ENCODE data around the gene CDK5R1. TPM values are rescaled to one million over a fixed set of nuclear protein-coding genes. Genes with fewer than 3 reads are reported as not detected.

Gene CDK5R1
- polyA plus RNA-seq, 1 experiment, result 0.26 TPM

- H3K36me3 ChIP-seq (ENCODE audit: control insufficient read depth, insufficient read depth, low read length), result no peaks in the 10 kb centered on the region
- TF ChIP-seq, protein P1, sequence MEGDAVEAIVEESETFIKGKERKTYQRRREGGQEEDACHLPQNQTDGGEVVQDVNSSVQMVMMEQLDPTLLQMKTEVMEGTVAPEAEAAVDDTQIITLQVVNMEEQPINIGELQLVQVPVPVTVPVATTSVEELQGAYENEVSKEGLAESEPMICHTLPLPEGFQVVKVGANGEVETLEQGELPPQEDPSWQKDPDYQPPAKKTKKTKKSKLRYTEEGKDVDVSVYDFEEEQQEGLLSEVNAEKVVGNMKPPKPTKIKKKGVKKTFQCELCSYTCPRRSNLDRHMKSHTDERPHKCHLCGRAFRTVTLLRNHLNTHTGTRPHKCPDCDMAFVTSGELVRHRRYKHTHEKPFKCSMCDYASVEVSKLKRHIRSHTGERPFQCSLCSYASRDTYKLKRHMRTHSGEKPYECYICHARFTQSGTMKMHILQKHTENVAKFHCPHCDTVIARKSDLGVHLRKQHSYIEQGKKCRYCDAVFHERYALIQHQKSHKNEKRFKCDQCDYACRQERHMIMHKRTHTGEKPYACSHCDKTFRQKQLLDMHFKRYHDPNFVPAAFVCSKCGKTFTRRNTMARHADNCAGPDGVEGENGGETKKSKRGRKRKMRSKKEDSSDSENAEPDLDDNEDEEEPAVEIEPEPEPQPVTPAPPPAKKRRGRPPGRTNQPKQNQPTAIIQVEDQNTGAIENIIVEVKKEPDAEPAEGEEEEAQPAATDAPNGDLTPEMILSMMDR (IDR thresholded peaks at IDR 0.05; ENCODE audit: insufficient read depth, low read depth, low read length), result no peak
- POLR2A ChIA-PET, result no interaction called here
- CTCF ChIA-PET, result interaction anchor here (1.0 kb wide), 1 partner anchor 10 kb away, joined by 3 read pairs; no protein-coding TSS in a partner anchor
- DNase-seq (ENCODE audit: low read depth), result no peak
- H3K4me3 ChIP-seq (ENCODE audit: low read depth, low read length), result no peak overlapping the region
- no peaks in the 10 kb centered on the region for H3K27me3 ChIP-seq (ENCODE audit: control insufficient read depth, insufficient read depth, low read length)
Measured at GRCh38 chr17:32510466-32510865, 23.7 kb downstream of the CDK5R1 start.

GRCh38 chr17:32512328-32512727 lies 25.5 kb downstream of the CDK5R1 start:
- DNase-seq (ENCODE audit: low read depth), result no peak
- ChIA-PET POLR2A (no interaction called here), CTCF (no interaction called here)
- Histone ChIP-seq H3K36me3 (ENCODE audit: control insufficient read depth, insufficient read depth, low read length) (no peaks in the 10 kb centered on the region), H3K27me3 (ENCODE audit: control insufficient read depth, insufficient read depth, low read length) (no peaks in the 10 kb centered on the region), H3K4me3 (ENCODE audit: low read depth, low read length) (no peak overlapping the region)
- TF ChIP-seq, protein P1 (IDR thresholded peaks at IDR 0.05; ENCODE audit: insufficient read depth, low read depth, low read length), result no peak

DNA sequence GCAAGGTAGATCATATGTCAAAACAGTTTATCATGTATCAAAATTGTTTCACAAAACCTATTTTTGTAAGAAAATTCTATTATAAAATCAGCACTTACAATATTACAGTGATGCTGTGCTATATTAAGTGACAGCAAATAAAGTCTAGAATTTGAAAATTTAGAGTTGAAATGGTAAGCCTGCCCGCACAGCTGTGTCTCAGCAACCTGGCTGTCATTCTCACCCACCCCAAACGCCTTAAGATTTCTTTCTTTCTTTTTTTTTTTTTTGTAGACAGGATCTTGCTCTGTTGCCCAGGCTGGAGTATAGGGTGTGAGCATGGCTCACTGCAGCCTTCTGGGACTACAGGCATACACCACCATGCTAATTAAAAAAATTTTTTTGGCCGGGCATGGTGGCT lies 26.8 kb downstream of the CDK5R1 start:
- CTCF ChIA-PET, result interaction anchor here (0.7 kb wide), 1 partner anchor 19 kb away, joined by 3 read pairs; no protein-coding TSS in a partner anchor
- DNase-seq (ENCODE audit: low read depth), result no peak
- Histone ChIP-seq H3K4me3 (ENCODE audit: low read depth, low read length) (no peak overlapping the region), H3K27me3 (ENCODE audit: control insufficient read depth, insufficient read depth, low read length) (no peaks in the 10 kb centered on the region), H3K36me3 (ENCODE audit: control insufficient read depth, insufficient read depth, low read length) (no peaks in the 10 kb centered on the region)
- POLR2A ChIA-PET, result no interaction called here
- TF ChIP-seq, protein P1 (IDR thresholded peaks at IDR 0.05; ENCODE audit: insufficient read depth, low read depth, low read length), result no peak

DNA sequence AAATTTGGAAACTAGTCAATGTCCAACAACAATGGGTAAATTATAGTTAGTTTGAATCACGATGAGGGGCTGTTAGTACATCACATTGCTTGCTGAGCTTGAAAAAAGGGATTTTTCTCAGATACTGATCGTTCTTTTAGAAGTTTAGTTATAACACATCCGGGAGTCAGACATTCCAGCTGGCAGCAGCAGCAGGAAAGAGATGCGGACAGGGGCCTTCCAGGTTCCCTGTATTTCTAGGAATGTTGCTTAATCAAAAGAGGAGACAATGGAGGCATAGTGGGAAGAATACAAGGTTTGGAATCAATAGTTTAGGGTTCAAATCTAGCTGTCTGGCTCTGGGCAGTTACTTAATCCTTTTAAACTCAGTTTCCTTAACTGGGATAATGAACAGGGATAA lies 27.8 kb downstream of the CDK5R1 start:
- no peaks in the 10 kb centered on the region for H3K27me3 ChIP-seq (ENCODE audit: control insufficient read depth, insufficient read depth, low read length)
- no peaks in the 10 kb centered on the region for H3K36me3 ChIP-seq (ENCODE audit: control insufficient read depth, insufficient read depth, low read length)
- POLR2A ChIA-PET, result no interaction called here
- CTCF ChIA-PET, result interaction anchor here (1.6 kb wide), 1 partner anchor 23 kb away, joined by 3 read pairs; no protein-coding TSS in a partner anchor
- no peak for DNase-seq (ENCODE audit: low read depth)
- TF ChIP-seq, protein P1 (IDR thresholded peaks at IDR 0.05; ENCODE audit: insufficient read depth, low read depth, low read length), result no peak
- no peak overlapping the region for H3K4me3 ChIP-seq (ENCODE audit: low read depth, low read length)

GRCh38 chr17:32515677-32516383 lies 29.0 kb downstream of the CDK5R1 start:
- CTCF ChIA-PET, result interaction anchor here (1.6 kb wide), 2 partner anchors 10 to 24 kb away, joined by 3 read pairs; no protein-coding TSS in a partner anchor
- TF ChIP-seq, protein P1 (IDR thresholded peaks at IDR 0.05; ENCODE audit: insufficient read depth, low read depth, low read length), result no peak
- DNase-seq (ENCODE audit: low read depth), result no peak

More at GRCh38 chr17:32515677-32516383, 29.0 kb downstream of the CDK5R1 start:
- POLR2A ChIA-PET, result no interaction called here
- H3K4me3 ChIP-seq (ENCODE audit: low read depth, low read length), result no peak overlapping the region
- no peaks in the 10 kb centered on the region for H3K36me3 ChIP-seq (ENCODE audit: control insufficient read depth, insufficient read depth, low read length)
- no peaks in the 10 kb centered on the region for H3K27me3 ChIP-seq (ENCODE audit: control insufficient read depth, insufficient read depth, low read length)

All from BJ (cell line).